Retinal pigment epithelial cell (primary cell): Measurements from ENCODE around the gene C10orf62.
A peak's percentile ranks its signal among the peaks of the same experiment; 100 is the strongest.

ENCODE experiments used
- DNase-seq: peaks from one replicate; pipeline ENCODE4 v3.0.0-alpha.2; 2010; ENCODE audit warnings: low read depth
- H3K4me3 ChIP-seq: 2 replicates; pipeline ENCODE4 v1.5.1; 2011; ENCODE audit warnings: mild to moderate bottlenecking, low read length, control low read depth, moderate library complexity
- CTCF ChIP-seq: conservative IDR thresholded peaks from 2 replicates; pipeline ENCODE4 v1.5.1; 2011; ENCODE audit warnings: low read depth, low read length, control low read depth, inconsistent platforms

C10orf62 gene

GRCh38 chr10:97596101-97597082 is 6.9 kb downstream of the C10orf62 start:
- no peak for TF ChIP-seq CTCF
- peak; percentile 42 for DNase-seq
- H3K4me3 ChIP-seq = no peak overlapping the region

- DNase-seq = no peak
- H3K4me3 ChIP-seq = no peak overlapping the region
- no peak for TF ChIP-seq CTCF
Measured at GRCh38 chr10:97597778-97598177, 8.3 kb downstream of the C10orf62 start.

GRCh38 chr10:97598407-97599271 is 9.1 kb downstream of the C10orf62 start:
- no peak for DNase-seq
- TF ChIP-seq CTCF = no peak
- H3K4me3 ChIP-seq = no peak overlapping the region

- DNase-seq = no peak
- TF ChIP-seq CTCF = no peak
- no peak overlapping the region for H3K4me3 ChIP-seq
Measured at GRCh38 chr10:97599272-97599619, 9.7 kb downstream of the C10orf62 start.

GRCh38 chr10:97600616-97601015 is 11.1 kb downstream of the C10orf62 start:
- no peak overlapping the region for H3K4me3 ChIP-seq
- no peak for DNase-seq
- TF ChIP-seq CTCF = no peak

- no peak for DNase-seq
- no peak for TF ChIP-seq CTCF
Measured at GRCh38 chr10:97601268-97602215, 12.0 kb downstream of the C10orf62 start.

More at GRCh38 chr10:97601268-97602215, 12.0 kb downstream of the C10orf62 start:
- H3K4me3 ChIP-seq = no peak overlapping the region
